SK-N-SH (cell line): Measurements from ENCODE around the gene ELAC2. TPM values are rescaled to one million over a fixed set of nuclear protein-coding genes. Genes with fewer than 3 reads are reported as not detected.
"Not testable (repeated sequence)": the region's sequence is repeated elsewhere in the genome, so short reads cannot be mapped to it uniquely, and the experiment has no call there.

Source experiments
- CTCF ChIA-PET: fragments of 300-600, 350-600 bp; formaldehyde crosslinking; extraction: SDS; loops from one replicate; lab custom pipeline; 2021; lab: Yijun Ruan, JAX
- POLR2A ChIA-PET: fragments of 350-600 bp; sonication (Branson Sonifier 250); formaldehyde crosslinking; extraction: SDS; loops from one replicate; lab custom pipeline; 2020; ENCODE audit warnings: antibody characterized with exemption, inconsistent platforms; lab: Yijun Ruan, JAX
- DNase-seq: peaks from one replicate; pipeline ENCODE4 v3.0.0; 2012
- H2AFZ ChIP-seq: fragments of 200-600 bp; sonication (generic); 2 replicates; pipeline ENCODE4 v1.8.1; 2016; ENCODE audit warnings: antibody characterized with exemption, mild to moderate bottlenecking, low read depth
- H3F3A ChIP-seq: fragments of 200-600 bp; sonication (generic); replicated peaks from 2 replicates; pipeline ENCODE3; 2016; ENCODE audit warnings: antibody characterized with exemption, mild to moderate bottlenecking; ENCODE audit not compliant: insufficient read depth
- H3K27ac ChIP-seq, 2 experiments: fragments of 200-500 bp in 1 of 2; fragments of 200-600 bp in 1 of 2; sonication (Bioruptor generic) in 1 of 2; sonication (generic), shearing (Covaris generic) in 1 of 2; 2 replicates each; pipeline versions ENCODE4 v1.5.1 to v1.6.1; 2014 to 2016; ENCODE audit warnings: low read depth in 2 of 2, inconsistent platforms in 1 of 2, low read length in 1 of 2, mild to moderate bottlenecking in 1 of 2, mixed read lengths in 1 of 2
- H3K27me3 ChIP-seq: fragments of 200-600 bp; sonication (generic), shearing (Covaris generic); 2 replicates; pipeline ENCODE4 v1.6.1; 2016; ENCODE audit warnings: mixed run types; ENCODE audit not compliant: insufficient read depth
- H3K36me3 ChIP-seq, 2 experiments: fragments of 200-500 bp in 1 of 2; fragments of 200-600 bp in 1 of 2; sonication (Bioruptor generic) in 1 of 2; sonication (generic) in 1 of 2; replicated peaks in 1 of 2; 2 replicates each; pipeline versions ENCODE3 to v1.5.1; 2014 to 2016; ENCODE audit warnings: low read length in 1 of 2, mild to moderate bottlenecking in 1 of 2; ENCODE audit not compliant: insufficient read depth in 2 of 2, control insufficient read depth in 1 of 2
- H3K4me1 ChIP-seq, 2 experiments: fragments of 200-500 bp in 1 of 2; fragments of 200-600 bp in 1 of 2; sonication (Bioruptor generic) in 1 of 2; sonication (generic), shearing (Covaris generic) in 1 of 2; 2 replicates each; pipeline versions ENCODE4 v1.5.1 to v1.6.1; 2014 to 2016; ENCODE audit warnings: low read depth in 1 of 2, low read length in 1 of 2, mixed run types in 1 of 2; ENCODE audit not compliant: insufficient read depth in 2 of 2, control insufficient read depth in 1 of 2
- H3K4me2 ChIP-seq: fragments of 200-600 bp; sonication (generic), shearing (Covaris generic); 2 replicates; pipeline ENCODE4 v1.6.1; 2017; ENCODE audit warnings: mixed run types
- H3K4me3 ChIP-seq, 2 experiments: fragments of 200-500 bp in 1 of 2; fragments of 200-600 bp in 1 of 2; sonication (Bioruptor generic) in 1 of 2; sonication (generic), shearing (Covaris generic) in 1 of 2; 2 replicates each; pipeline versions ENCODE4 v1.5.1 to v1.8.1; 2014 to 2016; ENCODE audit warnings: low read depth in 2 of 2, inconsistent platforms in 1 of 2, low read length in 1 of 2, mild to moderate bottlenecking in 1 of 2, mixed read lengths in 1 of 2, moderate library complexity in 1 of 2
- H3K79me2 ChIP-seq: fragments of 200-600 bp; sonication (generic); 2 replicates; pipeline ENCODE4 v1.8.1; 2017; ENCODE audit warnings: mild to moderate bottlenecking; ENCODE audit not compliant: insufficient read depth
- H3K9ac ChIP-seq: fragments of 200-600 bp; sonication (generic); 2 replicates; pipeline ENCODE4 v1.6.1; 2017; ENCODE audit warnings: mixed run types
- H3K9me2 ChIP-seq: fragments of 200-600 bp; sonication (generic); 2 replicates; pipeline ENCODE4 v1.6.1; 2017; ENCODE audit warnings: mixed run types
- H3K9me3 ChIP-seq: fragments of 200-600 bp; sonication (generic); 2 replicates; pipeline ENCODE4 v1.6.1; 2017; ENCODE audit warnings: mixed run types, mild to moderate bottlenecking, moderate library complexity
- H4K20me1 ChIP-seq: fragments of 200-600 bp; sonication (generic); 2 replicates; pipeline ENCODE4 v1.6.1; 2017; ENCODE audit warnings: mild to moderate bottlenecking, mixed run types; ENCODE audit not compliant: insufficient read depth
- EP300 ChIP-seq, 2 experiments: IDR thresholded peaks; 2 replicates each; pipeline versions ENCODE4 v1.4.0 to v1.6.1; 2012; ENCODE audit warnings: borderline replicate concordance in 1 of 2, low read depth in 1 of 2, low read length in 1 of 2
- GABPA ChIP-seq: IDR thresholded peaks from 2 replicates; pipeline ENCODE4 v1.4.0; 2012; ENCODE audit warnings: low read depth, mild to moderate bottlenecking
- GATA2 ChIP-seq: sonication (generic); formaldehyde crosslinking; IDR thresholded peaks from 2 replicates; pipeline ENCODE4 v1.5.0; 2020; ENCODE audit warnings: mild to moderate bottlenecking, missing genetic modification reagents
- JUND ChIP-seq: IDR thresholded peaks from 2 replicates; pipeline ENCODE4 v1.4.0; 2012
- MAX ChIP-seq: IDR thresholded peaks from 2 replicates; pipeline ENCODE4 v1.4.0; 2012; ENCODE audit warnings: low read depth
- MXI1 ChIP-seq: IDR thresholded peaks from 2 replicates; pipeline ENCODE4 v1.6.1; 2012; ENCODE audit warnings: mild to moderate bottlenecking, low read depth, low read length, improper control_type of control experiment
- NFIC ChIP-seq: IDR thresholded peaks from 2 replicates; pipeline ENCODE4 v1.4.0; 2012; ENCODE audit warnings: borderline replicate concordance
- NRF1 ChIP-seq: IDR thresholded peaks from 2 replicates; pipeline ENCODE4 v1.6.1; 2012; ENCODE audit warnings: low read depth, mild to moderate bottlenecking, low read length
- POLR2AphosphoS5 ChIP-seq: IDR thresholded peaks from 2 replicates; pipeline ENCODE4 v1.6.1; 2012; ENCODE audit warnings: low read depth, low read length
- RCOR1 ChIP-seq: fragments of 150-350 bp; IDR thresholded peaks from 2 replicates; pipeline ENCODE4 v1.6.1; 2017; ENCODE audit warnings: antibody characterized with exemption, low read length
- REST ChIP-seq: IDR thresholded peaks from 2 replicates; pipeline ENCODE4 v1.6.1; 2012; ENCODE audit warnings: mild to moderate bottlenecking, low read depth, low read length, moderate library complexity
- SMC3 ChIP-seq: IDR thresholded peaks from 2 replicates; pipeline ENCODE4 v1.6.1; 2012; ENCODE audit warnings: low read depth, low read length, improper control_type of control experiment
- TCF12 ChIP-seq: IDR thresholded peaks from 2 replicates; pipeline ENCODE4 v1.4.0; 2012
- YY1 ChIP-seq: IDR thresholded peaks from 2 replicates; pipeline ENCODE4 v1.4.0; 2012; ENCODE audit warnings: low read depth, mild to moderate bottlenecking
- ZBTB33 ChIP-seq: IDR thresholded peaks from 2 replicates; pipeline ENCODE4 v1.4.0; 2012; ENCODE audit warnings: low read depth, borderline replicate concordance
- WGBS: methylation state at CpG from one replicate; pipeline ENCODE4 v1.1.6; 2017; ENCODE audit warnings: low lambda C conversion rate; 5-methylcytosine and 5-hydroxymethylcytosine counted together
- polyA plus RNA-seq, 3 experiments: library from polyadenylated mRNA; depleted of rRNA; stranded (reverse); fragments of >200 nt; gene quantifications; 2 replicates each; pipeline ENCODE4 v1.2.3, GENCODE V29; 2012

ELAC2 gene
- polyA plus RNA-seq, 1 of the 3 experiments (the other 2 are of a cell fraction) = 77.6 TPM

GRCh38 chr17:12979826-12980500 is 37.9 kb downstream of the ELAC2 start:
- Histone ChIP-seq H3K79me2 (no peaks in the 10 kb centered on the region), H3K27ac (no peak overlapping the region), H3K9me3 (no peaks in the 10 kb centered on the region), H3F3A (no peaks in the 10 kb centered on the region), H3K36me3 (no peaks in the 10 kb centered on the region), H3K4me2 (no peak overlapping the region), H3K27me3 (peaks cover 15% of the 10 kb centered on the region; the same call in 1 of the 2 replicates), H3K9ac (no peak overlapping the region), H3K4me3 (no peak overlapping the region), H4K20me1 (no peaks in the 10 kb centered on the region), H2AFZ (no peak overlapping the region), H3K4me1 (no peaks in the 10 kb centered on the region), H3K9me2 (no peaks in the 10 kb centered on the region)
- no peak for TF ChIP-seq SMC3
- no peak for TF ChIP-seq YY1
- TF ChIP-seq NRF1 = no peak
- no peak for TF ChIP-seq ZBTB33
- TF ChIP-seq NFIC = no peak
- no peak for TF ChIP-seq GATA2 (CRISPR knock-in tag)
- DNase-seq = no peak
- WGBS = 29% methylated on average over 7 of the region's 12 CpGs
- CTCF ChIA-PET = interaction anchor here (1.2 to 2.2 kb wide), 2 partner anchors 23 to 320 kb away, joined by 3 to 9 read pairs; no protein-coding TSS in a partner anchor
- POLR2A ChIA-PET = interaction anchor here (0.7 kb wide), 1 partner anchor 38 kb away, joined by 3 read pairs; the partner anchor contains the start of gene ELAC2

GRCh38 chr17:12979246-12979645 is 38.6 kb downstream of the ELAC2 start:
- H3K4me3 ChIP-seq = no peak overlapping the region
- no peaks in the 10 kb centered on the region for H3K9me3 ChIP-seq
- ChIA-PET POLR2A (no interaction called here), CTCF (interaction anchor here (2.2 kb wide), 1 partner anchor 23 kb away, joined by 9 read pairs; no protein-coding TSS in a partner anchor)
- H3K4me1 ChIP-seq = no peaks in the 10 kb centered on the region
- H3K9ac ChIP-seq = no peak overlapping the region
- no peak overlapping the region for H3K27ac ChIP-seq
- no peak for DNase-seq
- peaks cover 15% of the 10 kb centered on the region; the same call in 1 of the 2 replicates for H3K27me3 ChIP-seq
- H2AFZ ChIP-seq = no peak overlapping the region
- 35% methylated on average over 5 of the region's 5 CpGs for WGBS
- H4K20me1 ChIP-seq = no peaks in the 10 kb centered on the region
- no peaks in the 10 kb centered on the region for H3K9me2 ChIP-seq
- no peaks in the 10 kb centered on the region for H3K36me3 ChIP-seq
- no peak for TF ChIP-seq NFIC
- no peak for TF ChIP-seq RCOR1
- no peak for TF ChIP-seq JUND
- TF ChIP-seq GABPA = no peak
- no peak for TF ChIP-seq MAX
- no peak for TF ChIP-seq REST
- no peak for TF ChIP-seq EP300 (IDR thresholded peaks at IDR 0.05; ENCODE audit: borderline replicate concordance in 1 of 2, low read depth in 1 of 2, low read length in 1 of 2)
- no peak for TF ChIP-seq POLR2AphosphoS5
- TF ChIP-seq MXI1 = no peak
- no peak for TF ChIP-seq TCF12
- H3K4me2 ChIP-seq = no peak overlapping the region
- no peaks in the 10 kb centered on the region for H3F3A ChIP-seq
- no peaks in the 10 kb centered on the region for H3K79me2 ChIP-seq

- H3K4me2 ChIP-seq, H3K79me2 ChIP-seq, H3K9me2 ChIP-seq, H3F3A ChIP-seq, H2AFZ ChIP-seq, DNase-seq, H3K4me3 ChIP-seq, H3K9me3 ChIP-seq, H4K20me1 ChIP-seq, POLR2A ChIA-PET, H3K36me3 ChIP-seq, CTCF ChIA-PET, H3K27ac ChIP-seq, H3K9ac ChIP-seq, H3K4me1 ChIP-seq: not testable (repeated sequence)
- 34% methylated on average over 6 of the region's 6 CpGs for WGBS
- H3K27me3 ChIP-seq = peaks cover 19% of the 10 kb centered on the region; the same call in 1 of the 2 replicates
Observed at GRCh38 chr17:12978787-12979186, 39.0 kb downstream of the ELAC2 start.
